GM12801 (cell line): ENCODE data around the gene SLC2A5.

Source experiments
- CTCF ChIP-seq: IDR thresholded peaks from one replicate; pipeline ENCODE4 v1.5.1; 2011; ENCODE audit warnings: control low read depth; ENCODE audit not compliant: insufficient read length; ENCODE audit errors: extremely low read depth

SLC2A5 gene

DNA sequence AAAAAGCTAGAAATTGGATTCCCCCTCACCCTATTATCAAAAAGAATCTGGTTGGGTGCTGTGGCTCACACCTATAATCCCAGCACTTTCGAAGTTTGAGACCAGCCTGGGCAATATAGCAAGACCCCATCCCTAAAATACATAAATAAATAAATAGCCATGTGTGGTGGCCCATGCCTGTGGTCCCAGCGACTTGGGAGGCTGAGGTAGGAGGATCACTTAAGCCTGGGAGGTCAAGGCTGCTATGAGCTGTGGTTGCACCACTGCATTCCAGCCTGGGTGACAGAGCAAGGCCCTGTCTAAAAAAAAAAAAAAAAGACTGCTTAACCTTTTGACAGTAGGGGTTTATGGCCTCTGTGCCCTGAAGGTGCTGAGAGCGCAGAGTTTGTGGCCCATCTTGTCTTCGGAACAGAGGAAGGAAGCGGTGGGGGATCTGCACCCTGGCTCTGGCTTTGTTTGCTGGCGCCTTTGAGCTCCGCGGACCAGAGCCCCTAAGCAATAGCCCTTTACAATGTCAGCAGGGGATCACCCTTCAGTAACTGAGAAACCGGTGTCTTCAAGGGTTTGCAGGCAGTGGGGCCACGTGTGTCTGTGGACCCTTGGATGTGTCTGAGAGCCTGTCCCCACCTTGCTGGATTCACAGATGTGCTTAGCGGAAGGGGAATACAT is 65.3 kb downstream of the SLC2A5 start:
- no peak for TF ChIP-seq CTCF

DNA sequence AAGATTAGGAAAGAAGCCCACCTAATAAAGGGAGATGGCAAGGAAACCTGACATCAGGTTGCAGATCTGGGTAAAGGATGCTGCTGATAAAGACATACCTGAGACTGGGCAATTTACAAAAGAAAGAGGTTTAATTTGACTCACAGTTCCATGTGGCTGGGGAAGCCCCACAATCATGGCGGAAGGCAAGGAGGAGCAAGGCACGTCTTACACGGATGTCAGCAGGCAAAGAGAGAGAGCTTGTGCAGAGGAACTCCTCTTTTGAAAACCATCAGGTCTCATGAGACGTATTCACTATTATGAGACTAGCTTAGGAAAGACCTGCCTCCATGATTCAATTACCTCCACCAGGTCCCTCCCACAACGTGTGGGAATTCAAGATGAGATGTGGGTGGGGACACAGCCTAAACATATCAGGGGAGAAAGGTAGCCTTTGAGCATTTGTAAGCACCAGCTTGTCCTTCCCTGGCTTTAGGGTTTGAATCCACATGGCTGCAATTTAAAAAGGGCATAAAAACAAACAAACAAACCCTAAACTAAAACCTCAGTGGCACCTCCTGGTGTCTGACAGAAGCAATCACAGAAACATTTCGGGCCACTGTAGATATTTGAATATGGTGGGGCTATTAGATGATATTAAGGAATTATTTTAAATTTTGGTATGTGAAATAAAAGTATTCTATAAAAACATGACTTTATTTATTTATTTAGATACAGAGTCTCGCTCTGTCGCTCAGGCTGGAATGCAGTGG is 76.3 kb downstream of the SLC2A5 start:
- no peak for TF ChIP-seq CTCF

DNA sequence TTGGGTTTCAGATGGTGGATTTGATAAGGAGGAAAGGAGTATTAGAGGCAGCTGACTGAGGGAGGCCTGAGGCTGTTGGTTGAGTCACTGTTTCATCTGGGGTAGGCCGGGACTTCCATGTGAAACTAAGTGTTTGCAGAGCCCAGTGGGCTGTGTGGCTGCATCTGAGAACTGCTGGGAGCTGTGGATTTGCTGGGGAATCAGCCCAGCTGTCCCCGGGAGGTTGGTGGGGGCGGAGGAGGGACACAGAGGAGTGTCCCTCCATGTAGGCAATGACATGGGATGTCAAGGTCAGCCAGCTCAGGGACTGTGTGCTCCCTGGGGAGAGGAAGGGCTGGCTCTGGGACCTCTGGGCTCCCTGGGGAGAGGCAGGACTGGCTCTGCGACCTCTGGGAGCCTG is 79.6 kb downstream of the SLC2A5 start:
- no peak for TF ChIP-seq CTCF

- no peak for TF ChIP-seq CTCF
Observed at GRCh38 chr1:8989061-8989460, 80.4 kb downstream of the SLC2A5 start.

DNA sequence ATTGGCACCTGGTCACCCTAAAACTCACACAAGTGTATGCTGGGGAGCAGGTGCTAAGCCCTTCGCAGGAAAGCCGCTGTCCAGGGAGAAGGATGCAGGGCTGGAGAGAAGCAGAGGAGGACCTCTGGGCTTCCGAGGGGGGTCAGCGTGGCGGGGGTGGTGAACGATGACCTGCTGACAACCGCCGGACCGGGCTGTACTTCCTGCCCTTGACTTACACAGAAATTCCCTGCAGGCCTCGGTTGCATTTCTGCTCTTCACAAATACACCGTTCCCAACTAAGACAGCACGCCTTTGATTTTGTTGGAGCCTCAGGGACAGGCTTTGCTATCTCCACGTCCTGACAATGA is 80.8 kb downstream of the SLC2A5 start:
- TF ChIP-seq CTCF, result no peak

GRCh38 chr1:8987881-8988617 is 81.4 kb downstream of the SLC2A5 start:
- no peak for TF ChIP-seq CTCF

GRCh38 chr1:8986814-8987190 is 82.6 kb downstream of the SLC2A5 start:
- no peak for TF ChIP-seq CTCF
